Measurements from ENCODE around the gene BPI.

The BPI gene

GRCh38 chr20:38294076-38294591 is 9.8 kb upstream of the BPI start:
- TF ChIP-seq, protein P1, sequence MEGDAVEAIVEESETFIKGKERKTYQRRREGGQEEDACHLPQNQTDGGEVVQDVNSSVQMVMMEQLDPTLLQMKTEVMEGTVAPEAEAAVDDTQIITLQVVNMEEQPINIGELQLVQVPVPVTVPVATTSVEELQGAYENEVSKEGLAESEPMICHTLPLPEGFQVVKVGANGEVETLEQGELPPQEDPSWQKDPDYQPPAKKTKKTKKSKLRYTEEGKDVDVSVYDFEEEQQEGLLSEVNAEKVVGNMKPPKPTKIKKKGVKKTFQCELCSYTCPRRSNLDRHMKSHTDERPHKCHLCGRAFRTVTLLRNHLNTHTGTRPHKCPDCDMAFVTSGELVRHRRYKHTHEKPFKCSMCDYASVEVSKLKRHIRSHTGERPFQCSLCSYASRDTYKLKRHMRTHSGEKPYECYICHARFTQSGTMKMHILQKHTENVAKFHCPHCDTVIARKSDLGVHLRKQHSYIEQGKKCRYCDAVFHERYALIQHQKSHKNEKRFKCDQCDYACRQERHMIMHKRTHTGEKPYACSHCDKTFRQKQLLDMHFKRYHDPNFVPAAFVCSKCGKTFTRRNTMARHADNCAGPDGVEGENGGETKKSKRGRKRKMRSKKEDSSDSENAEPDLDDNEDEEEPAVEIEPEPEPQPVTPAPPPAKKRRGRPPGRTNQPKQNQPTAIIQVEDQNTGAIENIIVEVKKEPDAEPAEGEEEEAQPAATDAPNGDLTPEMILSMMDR (IDR thresholded peaks at IDR 0.05; ENCODE audit: insufficient read depth, low read length, poor library complexity, severe bottlenecking), result no peak

GRCh38 chr20:38295811-38296210 is 8.1 kb upstream of the BPI start:
- no peaks in the 10 kb centered on the region for H3K36me3 ChIP-seq (ENCODE audit: control insufficient read depth, insufficient read depth, low read length)
- TF ChIP-seq, protein P1 (IDR thresholded peaks at IDR 0.05; ENCODE audit: insufficient read depth, low read length, poor library complexity, severe bottlenecking), result no peak
- no peaks in the 10 kb centered on the region; the same call in 1 of the 2 replicates for H3K27me3 ChIP-seq (replicated peaks; ENCODE audit: control insufficient read depth, insufficient read depth, low read length)
- no peak for DNase-seq (ENCODE audit: extremely low read depth, insufficient read length)
- H3K4me3 ChIP-seq (replicated peaks; ENCODE audit: low read depth, low read length), result no peak overlapping the region

More at GRCh38 chr20:38294076-38294591, 9.8 kb upstream of the BPI start:
- H3K36me3 ChIP-seq (ENCODE audit: control insufficient read depth, insufficient read depth, low read length), result no peaks in the 10 kb centered on the region
- no peaks in the 10 kb centered on the region; the same call in 1 of the 2 replicates for H3K27me3 ChIP-seq (replicated peaks; ENCODE audit: control insufficient read depth, insufficient read depth, low read length)
- no peak for DNase-seq (ENCODE audit: extremely low read depth, insufficient read length)
- H3K4me3 ChIP-seq (replicated peaks; ENCODE audit: low read depth, low read length), result no peak overlapping the region

- H3K27me3 ChIP-seq (replicated peaks; ENCODE audit: control insufficient read depth, insufficient read depth, low read length), result no peaks in the 10 kb centered on the region; the same call in 1 of the 2 replicates
- no peaks in the 10 kb centered on the region for H3K36me3 ChIP-seq (ENCODE audit: control insufficient read depth, insufficient read depth, low read length)
- no peak overlapping the region for H3K4me3 ChIP-seq (replicated peaks; ENCODE audit: low read depth, low read length)
- DNase-seq (ENCODE audit: extremely low read depth, insufficient read length), result no peak
- TF ChIP-seq, protein P1 (IDR thresholded peaks at IDR 0.05; ENCODE audit: insufficient read depth, low read length, poor library complexity, severe bottlenecking), result no peak
Observed at GRCh38 chr20:38296433-38296832, 7.5 kb upstream of the BPI start.

- TF ChIP-seq, protein P1 (IDR thresholded peaks at IDR 0.05; ENCODE audit: insufficient read depth, low read length, poor library complexity, severe bottlenecking), result no peak
- Histone ChIP-seq H3K4me3 (replicated peaks; ENCODE audit: low read depth, low read length) (no peak overlapping the region), H3K27me3 (replicated peaks; ENCODE audit: control insufficient read depth, insufficient read depth, low read length) (no peaks in the 10 kb centered on the region; the same call in 1 of the 2 replicates), H3K36me3 (ENCODE audit: control insufficient read depth, insufficient read depth, low read length) (no peaks in the 10 kb centered on the region)
- DNase-seq (ENCODE audit: extremely low read depth, insufficient read length), result no peak
Observed at GRCh38 chr20:38297916-38298674, 5.9 kb upstream of the BPI start.

GRCh38 chr20:38298768-38299288 is 5.1 kb upstream of the BPI start:
- H3K36me3 ChIP-seq (ENCODE audit: control insufficient read depth, insufficient read depth, low read length), result no peaks in the 10 kb centered on the region
- H3K27me3 ChIP-seq (replicated peaks; ENCODE audit: control insufficient read depth, insufficient read depth, low read length), result no peaks in the 10 kb centered on the region; the same call in 1 of the 2 replicates
- H3K4me3 ChIP-seq (replicated peaks; ENCODE audit: low read depth, low read length), result no peak overlapping the region
- no peak for DNase-seq (ENCODE audit: extremely low read depth, insufficient read length)
- TF ChIP-seq, protein P1 (IDR thresholded peaks at IDR 0.05; ENCODE audit: insufficient read depth, low read length, poor library complexity, severe bottlenecking), result no peak
